Calu3 (cell line): ENCODE results near the gene PHKA2. TPM values are rescaled to one million over a fixed set of nuclear protein-coding genes. Genes with fewer than 3 reads are reported as not detected.

Experiments used
- BruUV-seq: library from RNA; stranded (reverse); fragments of 400-500 nt; replicated peaks from 2 replicates; lab custom pipeline; 2021; lab: Mats Ljungman, UMichigan
- CTCF ChIA-PET: fragments of 300-600 bp; sonication (Branson Sonifier 250); formaldehyde crosslinking; loops from one replicate; lab custom pipeline; 2022; ENCODE audit warnings: antibody characterized with exemption; lab: Charles Lee
- DNase-seq: peaks from one replicate; pipeline ENCODE4 v3.0.0; 2022
- H3K27ac Mint-ChIP-seq: one replicate; pipeline ENCODE4 v1.8.0; 2022; ENCODE audit warnings: mixed read lengths; ENCODE audit not compliant: unreplicated experiment
- H3K27me3 Mint-ChIP-seq: one replicate; pipeline ENCODE4 v1.8.0; 2022; ENCODE audit warnings: mixed read lengths; ENCODE audit not compliant: unreplicated experiment
- H3K36me3 Mint-ChIP-seq: one replicate; pipeline ENCODE4 v1.8.0; 2022; ENCODE audit warnings: mild to moderate bottlenecking, moderate library complexity, mixed read lengths; ENCODE audit not compliant: insufficient read depth, unreplicated experiment
- H3K4me1 Mint-ChIP-seq: one replicate; pipeline ENCODE4 v1.8.0; 2022; ENCODE audit warnings: mild to moderate bottlenecking, low read depth, mixed read lengths; ENCODE audit not compliant: unreplicated experiment
- H3K4me3 Mint-ChIP-seq: one replicate; pipeline ENCODE4 v1.8.0; 2022; ENCODE audit warnings: mild to moderate bottlenecking, low read depth, moderate library complexity, mixed read lengths; ENCODE audit not compliant: unreplicated experiment
- H3K9me3 Mint-ChIP-seq: one replicate; pipeline ENCODE4 v1.8.0; 2022; ENCODE audit warnings: low read depth, mixed read lengths; ENCODE audit not compliant: unreplicated experiment
- CTCF ChIP-seq: fragments of 200-600 bp; IDR thresholded peaks from one replicate; pipeline ENCODE4 v1.8.0; 2022; ENCODE audit warnings: antibody characterized with exemption; ENCODE audit not compliant: unreplicated experiment
- intact Hi-C: fragments of 100-400 bp; cut with micrococcal nuclease; formaldehyde crosslinking; loops from one replicate; pipeline ENCODE4 v1.10.0; 2022; ENCODE audit not compliant: unreplicated experiment
- total RNA-seq: library from RNA; stranded (reverse); gene quantifications from 2 replicates; pipeline ENCODE4 v1.2.3, GENCODE V29; 2022

The PHKA2 gene
- total RNA-seq, 1 experiment from 2014 or later: 47.6 TPM

- TF ChIP-seq CTCF: no peak
- Mint-ChIP-seq H3K4me3 (no peak overlapping the region), H3K27me3 (no peaks in the 10 kb centered on the region), H3K36me3 (no peaks in the 10 kb centered on the region), H3K27ac (no peak overlapping the region), H3K9me3 (no peaks in the 10 kb centered on the region), H3K4me1 (no peaks in the 10 kb centered on the region)
- CTCF ChIA-PET: no interaction called here
- BruUV-seq: no TSS peak
- intact Hi-C loops: loop anchor here (5.0 kb wide), 1 partner anchor 508 kb away; no protein-coding TSS in a partner anchor
- DNase-seq: no peak
Measured at GRCh38 chrX:18900401-18900976, 83.4 kb downstream of the PHKA2 start.

- no peaks in the 10 kb centered on the region for H3K9me3 Mint-ChIP-seq
- H3K27me3 Mint-ChIP-seq: no peaks in the 10 kb centered on the region
- H3K27ac Mint-ChIP-seq: no peak overlapping the region
- no peak overlapping the region for H3K4me3 Mint-ChIP-seq
- CTCF ChIA-PET: no interaction called here
- DNase-seq: no peak
- no TSS peak for BruUV-seq
- H3K36me3 Mint-ChIP-seq: no peaks in the 10 kb centered on the region
- intact Hi-C loops: loop anchor here (5.0 kb wide), 1 partner anchor 508 kb away; no protein-coding TSS in a partner anchor
- no peaks in the 10 kb centered on the region for H3K4me1 Mint-ChIP-seq
- no peak for TF ChIP-seq CTCF
Measured at GRCh38 chrX:18899796-18900380, 84.0 kb downstream of the PHKA2 start.

GRCh38 chrX:18898492-18898891 lies 85.4 kb downstream of the PHKA2 start:
- CTCF ChIA-PET: interaction anchor here (0.6 kb wide), 1 partner anchor 226 kb away, joined by 7 read pairs; no protein-coding TSS in a partner anchor
- Mint-ChIP-seq H3K27ac (no peak overlapping the region), H3K27me3 (no peaks in the 10 kb centered on the region), H3K4me3 (no peak overlapping the region), H3K9me3 (no peaks in the 10 kb centered on the region), H3K36me3 (no peaks in the 10 kb centered on the region), H3K4me1 (no peaks in the 10 kb centered on the region)
- intact Hi-C loops: no loop called here
- TF ChIP-seq CTCF: no peak
- BruUV-seq: no TSS peak
- no peak for DNase-seq

GRCh38 chrX:18898091-18898490 lies 85.8 kb downstream of the PHKA2 start:
- Mint-ChIP-seq H3K4me1 (no peaks in the 10 kb centered on the region), H3K4me3 (no peak overlapping the region), H3K27ac (no peak overlapping the region), H3K36me3 (no peaks in the 10 kb centered on the region), H3K9me3 (no peaks in the 10 kb centered on the region), H3K27me3 (no peaks in the 10 kb centered on the region)
- CTCF ChIA-PET: interaction anchor here (0.6 kb wide), 1 partner anchor 226 kb away, joined by 7 read pairs; no protein-coding TSS in a partner anchor
- intact Hi-C loops: no loop called here
- TF ChIP-seq CTCF: no peak
- BruUV-seq: no TSS peak
- DNase-seq: no peak
